Ishikawa (cell line): ENCODE measurements around the gene SETBP1.

Experiments
- CEBPB ChIP-seq: IDR thresholded peaks from 2 replicates; pipeline ENCODE4 v1.6.1; 2012
- CREB1 ChIP-seq: IDR thresholded peaks from 2 replicates; pipeline ENCODE4 v1.6.1; 2012; ENCODE audit warnings: low read depth
- EGR1 ChIP-seq: IDR thresholded peaks from 2 replicates; pipeline ENCODE4 v1.6.1; 2012
- EP300 ChIP-seq: IDR thresholded peaks from 2 replicates; pipeline ENCODE4 v1.6.1; 2012; ENCODE audit warnings: borderline replicate concordance
- FOXM1 ChIP-seq: IDR thresholded peaks from 2 replicates; pipeline ENCODE4 v1.6.1; 2012; ENCODE audit warnings: low read depth, borderline replicate concordance
- NFIC ChIP-seq: IDR thresholded peaks from 2 replicates; pipeline ENCODE4 v1.6.1; 2012
- RAD21 ChIP-seq: IDR thresholded peaks from 2 replicates; pipeline ENCODE4 v1.6.1; 2012; ENCODE audit warnings: low read depth
- TAF1 ChIP-seq: IDR thresholded peaks from 2 replicates; pipeline ENCODE4 v1.6.1; 2012; ENCODE audit warnings: low read depth, mild to moderate bottlenecking
- TCF12 ChIP-seq: IDR thresholded peaks from 2 replicates; pipeline ENCODE4 v1.6.1; 2012; ENCODE audit warnings: low read depth
- TEAD4 ChIP-seq: IDR thresholded peaks from 2 replicates; pipeline ENCODE4 v1.6.1; 2012
- YY1 ChIP-seq: IDR thresholded peaks from 2 replicates; pipeline ENCODE4 v1.6.1; 2012; ENCODE audit warnings: low read depth
- ZBTB7A ChIP-seq: IDR thresholded peaks from 2 replicates; pipeline ENCODE4 v1.6.1; 2012; ENCODE audit warnings: low read depth
- TF ChIP-seq, protein P1 (sequence below): IDR thresholded peaks from 2 replicates; pipeline ENCODE4 v1.6.1; 2012
- TF ChIP-seq, protein P2 (sequence below): IDR thresholded peaks from 2 replicates; pipeline ENCODE4 v1.6.1; 2012
- TF ChIP-seq, protein P3 (sequence below): IDR thresholded peaks from 2 replicates; pipeline ENCODE4 v1.6.1; 2012; ENCODE audit warnings: low read depth, mild to moderate bottlenecking

Gene SETBP1

GRCh38 chr18:44957025-44957424 is 276.3 kb downstream of the SETBP1 start:
- TF ChIP-seq TAF1 (no peak), TCF12 (no peak), FOXM1 (no peak), RAD21 (no peak), TEAD4 (no peak), CREB1 (no peak), NFIC (no peak), ZBTB7A (no peak), EGR1 (no peak), EP300 (no peak)
- TF ChIP-seq, protein P1, sequence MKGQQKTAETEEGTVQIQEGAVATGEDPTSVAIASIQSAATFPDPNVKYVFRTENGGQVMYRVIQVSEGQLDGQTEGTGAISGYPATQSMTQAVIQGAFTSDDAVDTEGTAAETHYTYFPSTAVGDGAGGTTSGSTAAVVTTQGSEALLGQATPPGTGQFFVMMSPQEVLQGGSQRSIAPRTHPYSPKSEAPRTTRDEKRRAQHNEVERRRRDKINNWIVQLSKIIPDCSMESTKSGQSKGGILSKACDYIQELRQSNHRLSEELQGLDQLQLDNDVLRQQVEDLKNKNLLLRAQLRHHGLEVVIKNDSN = no peak
- TF ChIP-seq, protein P2, sequence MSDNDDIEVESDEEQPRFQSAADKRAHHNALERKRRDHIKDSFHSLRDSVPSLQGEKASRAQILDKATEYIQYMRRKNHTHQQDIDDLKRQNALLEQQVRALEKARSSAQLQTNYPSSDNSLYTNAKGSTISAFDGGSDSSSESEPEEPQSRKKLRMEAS = no peak

- TF ChIP-seq EP300 (no peak), TAF1 (no peak), YY1 (no peak), ZBTB7A (no peak), CEBPB (no peak), TCF12 (no peak), NFIC (no peak), RAD21 (no peak), CREB1 (no peak), EGR1 (no peak)
- TF ChIP-seq, protein P2 = no peak
- TF ChIP-seq, protein P1 = no peak
Observed at GRCh38 chr18:44957461-44957860, 276.8 kb downstream of the SETBP1 start.

- TF ChIP-seq EGR1 (no peak), TCF12 (no peak), CEBPB (no peak), ZBTB7A (no peak), NFIC (no peak), RAD21 (no peak), CREB1 (no peak), TEAD4 (no peak), EP300 (no peak), YY1 (no peak), TAF1 (no peak), FOXM1 (no peak)
- TF ChIP-seq, protein P3, sequence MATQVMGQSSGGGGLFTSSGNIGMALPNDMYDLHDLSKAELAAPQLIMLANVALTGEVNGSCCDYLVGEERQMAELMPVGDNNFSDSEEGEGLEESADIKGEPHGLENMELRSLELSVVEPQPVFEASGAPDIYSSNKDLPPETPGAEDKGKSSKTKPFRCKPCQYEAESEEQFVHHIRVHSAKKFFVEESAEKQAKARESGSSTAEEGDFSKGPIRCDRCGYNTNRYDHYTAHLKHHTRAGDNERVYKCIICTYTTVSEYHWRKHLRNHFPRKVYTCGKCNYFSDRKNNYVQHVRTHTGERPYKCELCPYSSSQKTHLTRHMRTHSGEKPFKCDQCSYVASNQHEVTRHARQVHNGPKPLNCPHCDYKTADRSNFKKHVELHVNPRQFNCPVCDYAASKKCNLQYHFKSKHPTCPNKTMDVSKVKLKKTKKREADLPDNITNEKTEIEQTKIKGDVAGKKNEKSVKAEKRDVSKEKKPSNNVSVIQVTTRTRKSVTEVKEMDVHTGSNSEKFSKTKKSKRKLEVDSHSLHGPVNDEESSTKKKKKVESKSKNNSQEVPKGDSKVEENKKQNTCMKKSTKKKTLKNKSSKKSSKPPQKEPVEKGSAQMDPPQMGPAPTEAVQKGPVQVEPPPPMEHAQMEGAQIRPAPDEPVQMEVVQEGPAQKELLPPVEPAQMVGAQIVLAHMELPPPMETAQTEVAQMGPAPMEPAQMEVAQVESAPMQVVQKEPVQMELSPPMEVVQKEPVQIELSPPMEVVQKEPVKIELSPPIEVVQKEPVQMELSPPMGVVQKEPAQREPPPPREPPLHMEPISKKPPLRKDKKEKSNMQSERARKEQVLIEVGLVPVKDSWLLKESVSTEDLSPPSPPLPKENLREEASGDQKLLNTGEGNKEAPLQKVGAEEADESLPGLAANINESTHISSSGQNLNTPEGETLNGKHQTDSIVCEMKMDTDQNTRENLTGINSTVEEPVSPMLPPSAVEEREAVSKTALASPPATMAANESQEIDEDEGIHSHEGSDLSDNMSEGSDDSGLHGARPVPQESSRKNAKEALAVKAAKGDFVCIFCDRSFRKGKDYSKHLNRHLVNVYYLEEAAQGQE = no peak
- TF ChIP-seq, protein P1 = no peak
- TF ChIP-seq, protein P2 = no peak
Observed at GRCh38 chr18:44958040-44958439, 277.4 kb downstream of the SETBP1 start.

DNA sequence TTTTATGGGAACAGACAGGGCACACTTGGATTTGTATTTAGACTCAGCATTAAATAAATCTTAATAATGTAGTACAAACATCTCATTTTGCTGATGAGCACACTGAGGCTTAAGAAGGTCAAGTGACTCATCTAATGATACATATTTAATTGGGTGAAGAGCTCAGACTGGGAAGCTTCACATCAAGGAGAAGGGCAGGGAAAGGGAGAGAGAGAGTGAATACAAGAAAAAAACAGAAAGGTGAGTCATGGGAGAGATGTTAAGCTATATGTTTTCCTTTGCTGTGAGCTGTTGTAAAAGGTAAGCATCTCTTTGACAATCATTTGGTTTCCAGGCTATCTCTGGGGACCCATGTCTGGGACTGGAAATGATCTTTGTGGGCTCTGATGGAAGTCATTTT is 277.8 kb downstream of the SETBP1 start:
- no peak for TF ChIP-seq EGR1
- no peak for TF ChIP-seq EP300

DNA sequence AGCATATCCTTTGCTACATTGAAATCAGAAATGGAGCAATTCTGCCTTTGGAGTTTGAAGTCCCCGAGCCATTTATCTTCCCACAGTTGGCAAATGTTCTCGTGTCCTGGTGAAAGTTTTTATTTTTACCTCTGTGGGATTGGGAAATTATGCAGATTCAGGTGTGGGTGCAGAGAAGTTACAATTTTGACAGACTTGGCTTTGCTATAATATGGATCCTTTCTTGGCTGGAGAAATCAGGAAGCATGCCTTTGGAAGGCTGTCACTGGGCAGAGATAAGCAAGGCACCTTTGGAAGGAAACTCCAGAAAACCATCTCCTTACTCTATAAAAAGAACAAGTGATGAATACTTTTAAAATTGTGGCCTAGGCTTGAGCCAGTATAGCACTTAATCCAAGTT is 278.3 kb downstream of the SETBP1 start:
- TF ChIP-seq TAF1 (no peak), TEAD4 (no peak), NFIC (no peak), EGR1 (no peak)
- TF ChIP-seq, protein P2 = no peak

DNA sequence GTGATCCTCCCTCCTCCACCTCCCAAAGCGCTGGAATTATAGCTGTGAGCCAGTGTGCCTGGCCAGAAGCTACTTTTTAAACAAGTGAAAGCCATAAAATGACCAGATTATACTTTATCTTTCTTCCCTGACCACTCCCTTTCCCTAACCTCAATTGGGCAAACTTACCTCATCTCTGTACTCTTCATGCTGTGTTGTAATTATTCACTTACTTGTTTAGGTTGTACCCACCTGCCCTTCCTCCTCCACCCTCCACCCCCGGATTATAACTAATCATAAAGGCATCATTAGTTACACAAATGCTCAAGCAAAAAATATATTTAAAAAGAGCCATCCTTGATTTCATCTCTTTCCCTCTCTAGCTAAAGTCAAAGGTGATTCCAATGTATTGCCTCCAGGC is 279.9 kb downstream of the SETBP1 start:
- TF ChIP-seq TAF1 (no peak), CEBPB (no peak), FOXM1 (no peak), NFIC (no peak)
- TF ChIP-seq, protein P3 = no peak
